IMR-90 (cell line): Measurements from ENCODE around the gene PLCH2. TPM values are rescaled to one million over a fixed set of nuclear protein-coding genes. Genes with fewer than 3 reads are reported as not detected.

Experiments used
- ATAC-seq: fragments of 200-7000 bp; cut with Tn5 transposase; 2 replicates; pipeline ENCODE4 v1.9.1; 2020; ENCODE audit warnings: low read depth, mild to moderate bottlenecking, moderate library complexity
- BruUV-seq: library from RNA; stranded (reverse); fragments of 400-500 nt; replicated peaks from 2 replicates; lab custom pipeline; 2021; lab: Mats Ljungman, UMichigan
- CTCF ChIA-PET: fragments of 300-600 bp; formaldehyde crosslinking; extraction: SDS; loops from one replicate; lab custom pipeline; 2021; ENCODE audit warnings: antibody characterized with exemption; lab: Yijun Ruan, JAX
- POLR2A ChIA-PET: fragments of 300-600 bp; sonication (Branson Sonifier 250); formaldehyde crosslinking; loops from one replicate; lab custom pipeline; 2022; ENCODE audit warnings: antibody characterized with exemption; ENCODE audit not compliant: unreplicated experiment; lab: Charles Lee
- DNase-seq: peaks from one replicate; pipeline ENCODE4 v3.0.0; 2013
- H2AFZ ChIP-seq: replicated peaks from 2 replicates; pipeline ENCODE3; 2013; ENCODE audit warnings: low read length, mild to moderate bottlenecking; ENCODE audit not compliant: poor library complexity
- H2AK5ac ChIP-seq: 2 replicates; pipeline ENCODE4 v1.6.1; 2013; ENCODE audit warnings: low read depth, low read length, inconsistent platforms
- H2AK9ac ChIP-seq: replicated peaks from 2 replicates; pipeline ENCODE3; 2013; ENCODE audit warnings: mild to moderate bottlenecking, low read depth, low read length, moderate library complexity; ENCODE audit not compliant: poor library complexity
- H2BK120ac ChIP-seq: 2 replicates; pipeline ENCODE4 v1.6.1; 2013; ENCODE audit warnings: low read depth, low read length, inconsistent platforms
- H2BK15ac ChIP-seq: 3 replicates; pipeline ENCODE4 v1.6.1; 2013; ENCODE audit warnings: low read depth, low read length, inconsistent platforms
- H2BK20ac ChIP-seq: 2 replicates; pipeline ENCODE4 v1.6.1; 2013; ENCODE audit warnings: low read depth, mild to moderate bottlenecking, inconsistent platforms, low read length, moderate library complexity
- H2BK5ac ChIP-seq: 2 replicates; pipeline ENCODE4 v1.6.1; 2013; ENCODE audit warnings: mild to moderate bottlenecking, low read depth, low read length, inconsistent platforms; ENCODE audit not compliant: poor library complexity, severe bottlenecking
- H3K14ac ChIP-seq: replicated peaks from 2 replicates; pipeline ENCODE4 v1.6.1; 2013; ENCODE audit warnings: low read depth, low read length, inconsistent platforms
- H3K18ac ChIP-seq: 2 replicates; pipeline ENCODE4 v1.6.1; 2013; ENCODE audit warnings: low read depth, low read length, control low read depth
- H3K23ac ChIP-seq: 2 replicates; pipeline ENCODE4 v1.6.1; 2013; ENCODE audit warnings: low read depth, low read length, inconsistent platforms
- H3K27ac ChIP-seq: 2 replicates; pipeline ENCODE4 v1.5.1; 2013; ENCODE audit warnings: mild to moderate bottlenecking, control low read depth, low read length; ENCODE audit not compliant: insufficient read depth
- H3K27me3 ChIP-seq: 2 replicates; pipeline ENCODE4 v1.6.1; 2013; ENCODE audit warnings: low read length; ENCODE audit not compliant: control insufficient read depth, insufficient read depth
- H3K36me3 ChIP-seq: 2 replicates; pipeline ENCODE4 v1.6.1; 2013; ENCODE audit warnings: low read length, mixed read lengths; ENCODE audit not compliant: control insufficient read depth, insufficient read depth
- H3K4ac ChIP-seq: 2 replicates; pipeline ENCODE4 v1.6.1; 2013; ENCODE audit warnings: low read depth, low read length, inconsistent platforms
- H3K4me1 ChIP-seq: 2 replicates; pipeline ENCODE4 v1.6.1; 2013; ENCODE audit warnings: low read length, mixed read lengths; ENCODE audit not compliant: control insufficient read depth, insufficient read depth
- H3K4me2 ChIP-seq: 2 replicates; pipeline ENCODE4 v1.6.1; 2013; ENCODE audit warnings: low read depth, mild to moderate bottlenecking, control low read depth, low read length, moderate library complexity
- H3K4me3 ChIP-seq: 2 replicates; pipeline ENCODE4 v1.5.1; 2013; ENCODE audit warnings: low read depth, mild to moderate bottlenecking, control low read depth, low read length, moderate library complexity; ENCODE audit not compliant: insufficient read depth
- H3K56ac ChIP-seq: 2 replicates; pipeline ENCODE4 v1.6.1; 2013; ENCODE audit warnings: low read length, inconsistent platforms; ENCODE audit not compliant: insufficient read depth; ENCODE audit errors: extremely low read depth
- H3K79me1 ChIP-seq, 2 experiments: 2 replicates each; pipeline ENCODE4 v1.6.1; 2013; ENCODE audit warnings: low read length in 2 of 2, inconsistent platforms in 1 of 2, low read depth in 1 of 2
- H3K9ac ChIP-seq: 2 replicates; pipeline ENCODE4 v1.6.1; 2013; ENCODE audit warnings: low read depth, low read length, control low read depth
- H3K9me1 ChIP-seq: 2 replicates; pipeline ENCODE4 v1.6.1; 2013; ENCODE audit warnings: low read length, inconsistent platforms; ENCODE audit not compliant: insufficient read depth
- H3K9me3 ChIP-seq: 2 replicates; pipeline ENCODE4 v1.6.1; 2013; ENCODE audit warnings: low read length; ENCODE audit not compliant: control insufficient read depth, insufficient read depth
- H4K20me1 ChIP-seq: 2 replicates; pipeline ENCODE4 v1.6.1; 2013; ENCODE audit warnings: low read length, inconsistent platforms; ENCODE audit not compliant: insufficient read depth
- H4K5ac ChIP-seq: 2 replicates; pipeline ENCODE4 v1.6.1; 2013; ENCODE audit warnings: mild to moderate bottlenecking, low read depth, low read length, control low read depth
- H4K8ac ChIP-seq, 2 experiments: 2 replicates each; pipeline ENCODE4 v1.6.1; 2013; ENCODE audit warnings: low read depth in 2 of 2, low read length in 2 of 2, control low read depth in 1 of 2, inconsistent platforms in 1 of 2
- H4K91ac ChIP-seq: 2 replicates; pipeline ENCODE4 v1.6.1; 2013; ENCODE audit warnings: low read depth, low read length, inconsistent platforms; ENCODE audit not compliant: insufficient read depth
- BHLHE40 ChIP-seq: fragments of 150-350 bp; IDR thresholded peaks from 2 replicates; pipeline ENCODE4 v1.6.1; 2016; ENCODE audit warnings: mild to moderate bottlenecking, low read depth, low read length
- MAZ ChIP-seq: IDR thresholded peaks from 2 replicates; pipeline ENCODE4 v1.6.1; 2012; ENCODE audit warnings: low read depth, mild to moderate bottlenecking, low read length, improper control_type of control experiment, moderate library complexity, borderline replicate concordance
- NFE2L2 ChIP-seq: fragments of 150-350 bp; IDR thresholded peaks from 2 replicates; pipeline ENCODE4 v1.6.1; 2016; ENCODE audit warnings: low read depth, mild to moderate bottlenecking, low read length
- POLR2A ChIP-seq: IDR thresholded peaks from 2 replicates; pipeline ENCODE4 v1.6.1; 2012; ENCODE audit warnings: mild to moderate bottlenecking, low read depth, low read length
- RCOR1 ChIP-seq: IDR thresholded peaks from 2 replicates; pipeline ENCODE4 v1.6.1; 2012; ENCODE audit warnings: mild to moderate bottlenecking, low read length, improper control_type of control experiment; ENCODE audit not compliant: insufficient replicate concordance
- RFX5 ChIP-seq: IDR thresholded peaks from 2 replicates; pipeline ENCODE4 v1.8.0; 2012; ENCODE audit warnings: low read depth, mild to moderate bottlenecking, low read length, moderate library complexity
- WGBS, 2 experiments: methylation state at CpG; one replicate each; pipeline versions ENCODE4 v1.1.5 to v1.1.7; 2013; ENCODE audit warnings: missing lambda C conversion rate in 2 of 2; ENCODE audit not compliant: insufficient read length in 1 of 2; ENCODE audit errors: extremely low coverage in 2 of 2; 5-methylcytosine and 5-hydroxymethylcytosine counted together
- dilution Hi-C: fragments of 300-500 bp; cut with HindIII; formaldehyde crosslinking; loops from one replicate; pipeline ENCODE4 v1.14.3; 2018; ENCODE audit warnings: low sequenced_read_pairs; ENCODE audit not compliant: unreplicated experiment
- in situ Hi-C: fragments of 300-500 bp; cut with MboI; formaldehyde crosslinking; loops from 3 replicates; pipeline ENCODE4 v1.14.3; 2019; ENCODE audit warnings: low sequenced_read_pairs, inconsistent platforms, mixed read lengths
- intact Hi-C: fragments of 100-400 bp; cut with micrococcal nuclease; formaldehyde crosslinking; loops from 2 replicates; pipeline ENCODE4 v1.10.0; 2022
- polyA plus RNA-seq, 3 experiments: library from polyadenylated mRNA; depleted of rRNA; stranded (reverse); fragments of >200 nt; gene quantifications; 2 replicates each; pipeline ENCODE4 v1.2.3, GENCODE V29; 2012; ENCODE audit warnings: low replicate concordance in 1 of 3
- total RNA-seq: library from RNA; depleted of rRNA; stranded (reverse); fragments of >200 nt; gene quantifications from 2 replicates; pipeline ENCODE4 v1.2.3, GENCODE V29; 2012

Gene PLCH2
- total and polyA plus RNA-seq, 2 of the 4 experiments (the other 2 are of a cell fraction) = 0.18 to 1.9 TPM

GRCh38 chr1:2473198-2473597 lies 2.9 kb upstream of the PLCH2 start:
- Histone ChIP-seq H3K4me2 (no peak overlapping the region), H3K27me3 (peaks cover 44% of the 10 kb centered on the region), H2AK5ac (no peak overlapping the region), H4K91ac (no peak overlapping the region), H3K4ac (no peak overlapping the region), H4K8ac (no peak overlapping the region), H2BK20ac (no peak overlapping the region), H3K9ac (no peak overlapping the region), H4K20me1 (no peaks in the 10 kb centered on the region), H2AK9ac (no peak overlapping the region), H3K4me3 (no peak overlapping the region), H2BK120ac (no peak overlapping the region), H3K23ac (no peak overlapping the region), H2BK5ac (no peak overlapping the region), H3K14ac (no peak overlapping the region), H3K56ac (no peak overlapping the region), H3K9me1 (no peaks in the 10 kb centered on the region), H3K4me1 (no peaks in the 10 kb centered on the region), H3K27ac (no peak overlapping the region), H2AFZ (no peak overlapping the region), H2BK15ac (no peak overlapping the region), H3K9me3 (no peaks in the 10 kb centered on the region), H4K5ac (no peak overlapping the region), H3K18ac (no peak overlapping the region), H3K36me3 (no peaks in the 10 kb centered on the region), H3K79me1 (no peaks in the 10 kb centered on the region)
- dilution Hi-C loops = no loop called here
- BruUV-seq = no TSS peak
- intact Hi-C loops = no loop called here
- ATAC-seq (no peak), DNase-seq (no peak)
- in situ Hi-C loops = no loop called here
- TF ChIP-seq BHLHE40 = no peak
- TF ChIP-seq RCOR1 = no peak
- TF ChIP-seq MAZ = no peak
- no peak for TF ChIP-seq NFE2L2
- no peak for TF ChIP-seq RFX5
- TF ChIP-seq POLR2A = no peak
- 88% methylated on average over 7 of the region's 13 CpGs; no CpG with 5 or more reads in 1 of the 2 experiments for WGBS, 2 experiments
- POLR2A ChIA-PET = no interaction called here
- CTCF ChIA-PET = no interaction called here
